ENCODE data around the gene RNGTT.
"Not testable (repeated sequence)": the region's sequence is repeated elsewhere in the genome, so short reads cannot be mapped to it uniquely, and the experiment has no call there.

Gene RNGTT

GRCh38 chr6:88963139-88964090, at the start of gene RNGTT:
Gene RNGTT, minus strand, starts transcription at chr6:88963618. Its CDS starts 209 bp downstream, at chr6:88963409.
- peak; percentile 87 for DNase-seq (ENCODE audit: low read depth, low spot score)

GRCh38 chr6:89011436-89011835, 48.0 kb upstream of the RNGTT start:
- no peak for DNase-seq (ENCODE audit: low read depth, low spot score)
- no peak overlapping the region for H3K27ac ChIP-seq

More at GRCh38 chr6:88963139-88964090, at the start of gene RNGTT:
- peak within 1 kb of the TSS; percentile 66 for H3K27ac ChIP-seq

- DNase-seq (ENCODE audit: low read depth, low spot score) = no peak
- H3K27ac ChIP-seq = no peak overlapping the region
These were observed 47.4 kb upstream of the RNGTT start for GRCh38 chr6:89010825-89011224.

GRCh38 chr6:89009624-89010059, 46.2 kb upstream of the RNGTT start:
- no peak overlapping the region for H3K27ac ChIP-seq
- DNase-seq (ENCODE audit: low read depth, low spot score) = no peak

- no peak for DNase-seq (ENCODE audit: low read depth, low spot score)
- no peak overlapping the region for H3K27ac ChIP-seq
These were observed 45.5 kb upstream of the RNGTT start for GRCh38 chr6:89008815-89009374.

GRCh38 chr6:89008001-89008814, 44.8 kb upstream of the RNGTT start:
- no peak for DNase-seq (ENCODE audit: low read depth, low spot score)
- H3K27ac ChIP-seq = no peak overlapping the region

- no peak overlapping the region for H3K27ac ChIP-seq
These were observed 44.0 kb upstream of the RNGTT start for GRCh38 chr6:89007209-89008000.

GRCh38 chr6:89002523-89002922, 39.1 kb upstream of the RNGTT start:
- no peak for DNase-seq (ENCODE audit: low read depth, low spot score)
- H3K27ac ChIP-seq = no peak overlapping the region

More at GRCh38 chr6:89007209-89008000, 44.0 kb upstream of the RNGTT start:
- DNase-seq (ENCODE audit: low read depth, low spot score) = no peak

- no peak overlapping the region for H3K27ac ChIP-seq
These were observed 33.9 kb upstream of the RNGTT start for GRCh38 chr6:88997327-88997726.

GRCh38 chr6:88992741-88993552, 29.5 kb upstream of the RNGTT start:
- no peak overlapping the region for H3K27ac ChIP-seq
- DNase-seq (ENCODE audit: low read depth, low spot score) = no peak

More at GRCh38 chr6:88997327-88997726, 33.9 kb upstream of the RNGTT start:
- no peak for DNase-seq (ENCODE audit: low read depth, low spot score)

- no peak for DNase-seq (ENCODE audit: low read depth, low spot score)
- no peak overlapping the region for H3K27ac ChIP-seq
These were observed 25.8 kb upstream of the RNGTT start for GRCh38 chr6:88989215-88989614.

- no peak overlapping the region for H3K27ac ChIP-seq
- DNase-seq (ENCODE audit: low read depth, low spot score) = no peak
These were observed 24.5 kb upstream of the RNGTT start for GRCh38 chr6:88987922-88988321.

GRCh38 chr6:88985901-88986300, 22.5 kb upstream of the RNGTT start:
- no peak overlapping the region for H3K27ac ChIP-seq
- no peak for DNase-seq (ENCODE audit: low read depth, low spot score)

- no peak for DNase-seq (ENCODE audit: low read depth, low spot score)
- no peak overlapping the region for H3K27ac ChIP-seq
These were observed 21.2 kb upstream of the RNGTT start for GRCh38 chr6:88984606-88985005.

GRCh38 chr6:88984152-88984551, 20.7 kb upstream of the RNGTT start:
- no peak for DNase-seq (ENCODE audit: low read depth, low spot score)
- H3K27ac ChIP-seq = no peak overlapping the region

- no peak overlapping the region for H3K27ac ChIP-seq
- no peak for DNase-seq (ENCODE audit: low read depth, low spot score)
These were observed 20.1 kb upstream of the RNGTT start for GRCh38 chr6:88983532-88983931.

GRCh38 chr6:88983129-88983528, 19.7 kb upstream of the RNGTT start:
- not testable (repeated sequence) for DNase-seq (ENCODE audit: low read depth, low spot score); H3K27ac ChIP-seq

GRCh38 chr6:88982720-88983119, 19.3 kb upstream of the RNGTT start:
- peak; percentile 49 for DNase-seq (ENCODE audit: low read depth, low spot score)

GRCh38 chr6:88975369-88975768, 12.0 kb upstream of the RNGTT start:
- DNase-seq (ENCODE audit: low read depth, low spot score) = no peak
- no peak overlapping the region for H3K27ac ChIP-seq

More at GRCh38 chr6:88982720-88983119, 19.3 kb upstream of the RNGTT start:
- H3K27ac ChIP-seq = no peak overlapping the region

Data from epithelial cell of prostate (primary cell).